Bronchial epithelial cell (primary cell): Measurements from ENCODE around the gene RPTOR. TPM values are rescaled to one million over a fixed set of nuclear protein-coding genes. Genes with fewer than 3 reads are reported as not detected.

ENCODE experiments used
- DNase-seq: peaks from one replicate; pipeline ENCODE4 v3.0.0-alpha.2; 2010; ENCODE audit warnings: low read depth
- FAIRE-seq: peaks from 2 replicates; lab custom pipeline; 2011; peaks lifted over from hg19 to GRCh38; lab: Jason Lieb, UNC
- H3K27me3 ChIP-seq: 2 replicates; pipeline ENCODE4 v1.5.1; 2011; ENCODE audit warnings: low read length; ENCODE audit not compliant: control insufficient read depth, insufficient read depth
- H3K36me3 ChIP-seq: 2 replicates; pipeline ENCODE4 v1.5.1; 2011; ENCODE audit warnings: low read length; ENCODE audit not compliant: control insufficient read depth, insufficient read depth
- H3K4me3 ChIP-seq: 2 replicates; pipeline ENCODE4 v1.5.1; 2011; ENCODE audit warnings: mild to moderate bottlenecking, low read depth, low read length, control low read depth
- CTCF ChIP-seq: IDR thresholded peaks from 2 replicates; pipeline ENCODE4 v1.5.1; 2011; ENCODE audit warnings: mild to moderate bottlenecking, moderate library complexity, low read length, control low read depth, inconsistent platforms; ENCODE audit not compliant: insufficient read depth, severe bottlenecking
- total RNA-seq: library from RNA; depleted of rRNA; stranded (reverse); fragments of >200 nt; gene quantifications from 2 replicates; pipeline ENCODE4 v1.2.1, GENCODE V29; 2014

Gene RPTOR
- total RNA-seq, 1 donor from 2014 or later, result 14.0 TPM

DNA sequence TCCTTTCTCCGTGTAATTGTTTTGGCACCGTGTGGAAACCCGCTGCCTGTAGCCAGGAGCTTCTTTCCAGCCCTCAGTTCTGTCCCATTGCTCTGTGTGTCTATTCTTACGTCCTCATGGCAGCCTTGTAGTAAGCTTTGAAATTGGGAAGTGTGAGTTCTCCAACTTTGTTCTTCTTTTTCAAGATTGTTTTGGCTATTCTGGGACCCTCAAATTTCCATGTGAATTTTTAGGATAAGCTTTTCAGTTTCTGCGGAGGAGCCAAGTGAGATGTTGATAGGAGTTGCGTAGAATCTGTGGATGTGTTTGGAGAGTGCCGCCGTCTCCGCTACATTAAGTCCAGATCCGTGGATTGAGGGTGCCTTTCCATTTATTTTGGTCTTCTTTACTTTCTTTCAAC, 462.3 kb downstream of the RPTOR start:
- Histone ChIP-seq H3K4me3 (no peak overlapping the region), H3K36me3 (no peaks in the 10 kb centered on the region), H3K27me3 (peaks cover 9% of the 10 kb centered on the region)
- DNase-seq (no peak), FAIRE-seq (no peak)
- no peak for TF ChIP-seq CTCF

- Histone ChIP-seq H3K36me3 (no peaks in the 10 kb centered on the region), H3K4me3 (no peak overlapping the region), H3K27me3 (peaks cover 9% of the 10 kb centered on the region)
- DNase-seq, result no peak
- no peak for FAIRE-seq
- TF ChIP-seq CTCF, result no peak
Measured at GRCh38 chr17:81008140-81008539, 463.5 kb downstream of the RPTOR start.

- TF ChIP-seq CTCF, result no peak
- H3K36me3 ChIP-seq, result no peaks in the 10 kb centered on the region
- FAIRE-seq (no peak), DNase-seq (no peak)
- no peak overlapping the region for H3K4me3 ChIP-seq
- H3K27me3 ChIP-seq, result peaks cover 6% of the 10 kb centered on the region
Measured at GRCh38 chr17:81009136-81009535, 464.5 kb downstream of the RPTOR start.

- DNase-seq, result no peak
- Histone ChIP-seq H3K36me3 (no peaks in the 10 kb centered on the region), H3K27me3 (no peaks in the 10 kb centered on the region), H3K4me3 (no peak overlapping the region)
- no peak for FAIRE-seq
- TF ChIP-seq CTCF, result no peak
Measured at GRCh38 chr17:81010935-81011334, 466.3 kb downstream of the RPTOR start.

GRCh38 chr17:81011951-81012350, 467.3 kb downstream of the RPTOR start:
- H3K36me3 ChIP-seq, result no peaks in the 10 kb centered on the region
- no peak for FAIRE-seq
- no peaks in the 10 kb centered on the region for H3K27me3 ChIP-seq
- DNase-seq, result no peak
- no peak for TF ChIP-seq CTCF
- no peak overlapping the region for H3K4me3 ChIP-seq
